ENCODE data around the gene SERGEF.

The SERGEF gene

GRCh38 chr11:18036456-18036855 is 23.6 kb upstream of the SERGEF start:
- no peaks in the 10 kb centered on the region for H3K27me3 ChIP-seq (ENCODE audit: insufficient read depth, insufficient read length)
- no peaks in the 10 kb centered on the region for H3K36me3 ChIP-seq (ENCODE audit: insufficient read depth, insufficient read length, low read length)
- H3K4me1 ChIP-seq (ENCODE audit: insufficient read depth, insufficient read length) = no peaks in the 10 kb centered on the region
- no peak overlapping the region for H3K4me3 ChIP-seq (ENCODE audit: insufficient read length, low read depth)
- H3K9ac ChIP-seq (ENCODE audit: insufficient read length, low read depth) = no peak overlapping the region
- no peak for DNase-seq (ENCODE audit: low read depth, low spot score)
- TF ChIP-seq SUZ12 (IDR thresholded peaks at IDR 0.05; ENCODE audit: extremely low read depth, insufficient read depth, insufficient read length) (no peak), YY1 (IDR thresholded peaks at IDR 0.05; ENCODE audit: insufficient read depth, insufficient read length) (no peak), ZNF274 (IDR thresholded peaks at IDR 0.05; ENCODE audit: low read depth, low read length) (no peak)
- H3K9me3 ChIP-seq (ENCODE audit: insufficient read depth, low read length) = no peaks in the 10 kb centered on the region

GRCh38 chr11:18027475-18027874 is 14.6 kb upstream of the SERGEF start:
- Histone ChIP-seq H3K9ac (ENCODE audit: insufficient read length, low read depth) (no peak overlapping the region), H3K4me1 (ENCODE audit: insufficient read depth, insufficient read length) (no peaks in the 10 kb centered on the region), H3K27me3 (ENCODE audit: insufficient read depth, insufficient read length) (no peaks in the 10 kb centered on the region), H3K36me3 (ENCODE audit: insufficient read depth, insufficient read length, low read length) (no peaks in the 10 kb centered on the region), H3K9me3 (ENCODE audit: insufficient read depth, low read length) (no peaks in the 10 kb centered on the region), H3K4me3 (ENCODE audit: insufficient read length, low read depth) (no peak overlapping the region)
- no peak for TF ChIP-seq YY1 (IDR thresholded peaks at IDR 0.05; ENCODE audit: insufficient read depth, insufficient read length)
- TF ChIP-seq ZNF274 (IDR thresholded peaks at IDR 0.05; ENCODE audit: low read depth, low read length) = no peak
- TF ChIP-seq SUZ12 (IDR thresholded peaks at IDR 0.05; ENCODE audit: extremely low read depth, insufficient read depth, insufficient read length) = no peak
- no peak for DNase-seq (ENCODE audit: low read depth, low spot score)

GRCh38 chr11:18022419-18022818 is 9.6 kb upstream of the SERGEF start:
- Histone ChIP-seq H3K4me3 (ENCODE audit: insufficient read length, low read depth) (no peak overlapping the region), H3K36me3 (ENCODE audit: insufficient read depth, insufficient read length, low read length) (no peaks in the 10 kb centered on the region), H3K9ac (ENCODE audit: insufficient read length, low read depth) (no peak overlapping the region), H3K4me1 (ENCODE audit: insufficient read depth, insufficient read length) (no peaks in the 10 kb centered on the region), H3K27me3 (ENCODE audit: insufficient read depth, insufficient read length) (no peaks in the 10 kb centered on the region), H3K9me3 (ENCODE audit: insufficient read depth, low read length) (no peaks in the 10 kb centered on the region)
- DNase-seq (ENCODE audit: low read depth, low spot score) = no peak
- TF ChIP-seq SUZ12 (IDR thresholded peaks at IDR 0.05; ENCODE audit: extremely low read depth, insufficient read depth, insufficient read length) = no peak
- no peak for TF ChIP-seq YY1 (IDR thresholded peaks at IDR 0.05; ENCODE audit: insufficient read depth, insufficient read length)
- no peak for TF ChIP-seq ZNF274 (IDR thresholded peaks at IDR 0.05; ENCODE audit: low read depth, low read length)

GRCh38 chr11:18019650-18020049 is 6.8 kb upstream of the SERGEF start:
- Histone ChIP-seq H3K9me3 (ENCODE audit: insufficient read depth, low read length) (no peaks in the 10 kb centered on the region), H3K4me3 (ENCODE audit: insufficient read length, low read depth) (no peak overlapping the region), H3K27me3 (ENCODE audit: insufficient read depth, insufficient read length) (peaks cover 12% of the 10 kb centered on the region), H3K36me3 (ENCODE audit: insufficient read depth, insufficient read length, low read length) (no peaks in the 10 kb centered on the region), H3K4me1 (ENCODE audit: insufficient read depth, insufficient read length) (no peaks in the 10 kb centered on the region), H3K9ac (ENCODE audit: insufficient read length, low read depth) (no peak overlapping the region)
- no peak for DNase-seq (ENCODE audit: low read depth, low spot score)
- no peak for TF ChIP-seq YY1 (IDR thresholded peaks at IDR 0.05; ENCODE audit: insufficient read depth, insufficient read length)
- TF ChIP-seq ZNF274 (IDR thresholded peaks at IDR 0.05; ENCODE audit: low read depth, low read length) = no peak
- no peak for TF ChIP-seq SUZ12 (IDR thresholded peaks at IDR 0.05; ENCODE audit: extremely low read depth, insufficient read depth, insufficient read length)

- Histone ChIP-seq H3K4me3 (ENCODE audit: insufficient read length, low read depth) (no peak overlapping the region), H3K9me3 (ENCODE audit: insufficient read depth, low read length) (no peaks in the 10 kb centered on the region), H3K9ac (ENCODE audit: insufficient read length, low read depth) (no peak overlapping the region), H3K4me1 (ENCODE audit: insufficient read depth, insufficient read length) (no peaks in the 10 kb centered on the region), H3K27me3 (ENCODE audit: insufficient read depth, insufficient read length) (peaks cover 30% of the 10 kb centered on the region), H3K36me3 (ENCODE audit: insufficient read depth, insufficient read length, low read length) (no peaks in the 10 kb centered on the region)
- TF ChIP-seq SUZ12 (IDR thresholded peaks at IDR 0.05; ENCODE audit: extremely low read depth, insufficient read depth, insufficient read length) (no peak), YY1 (IDR thresholded peaks at IDR 0.05; ENCODE audit: insufficient read depth, insufficient read length) (no peak), ZNF274 (IDR thresholded peaks at IDR 0.05; ENCODE audit: low read depth, low read length) (no peak)
- no peak for DNase-seq (ENCODE audit: low read depth, low spot score)
Measured at GRCh38 chr11:18016789-18017188, 3.9 kb upstream of the SERGEF start.

GRCh38 chr11:18014876-18015275 is 2.0 kb upstream of the SERGEF start:
- DNase-seq (ENCODE audit: low read depth, low spot score) = no peak
- Histone ChIP-seq H3K9ac (ENCODE audit: insufficient read length, low read depth) (no peak overlapping the region), H3K9me3 (ENCODE audit: insufficient read depth, low read length) (no peaks in the 10 kb centered on the region), H3K4me1 (ENCODE audit: insufficient read depth, insufficient read length) (peaks cover 2% of the 10 kb centered on the region), H3K4me3 (ENCODE audit: insufficient read length, low read depth) (no peak overlapping the region), H3K27me3 (ENCODE audit: insufficient read depth, insufficient read length) (peaks cover 33% of the 10 kb centered on the region), H3K36me3 (ENCODE audit: insufficient read depth, insufficient read length, low read length) (no peaks in the 10 kb centered on the region)
- TF ChIP-seq YY1 (IDR thresholded peaks at IDR 0.05; ENCODE audit: insufficient read depth, insufficient read length) = no peak
- TF ChIP-seq SUZ12 (IDR thresholded peaks at IDR 0.05; ENCODE audit: extremely low read depth, insufficient read depth, insufficient read length) = no peak
- TF ChIP-seq ZNF274 (IDR thresholded peaks at IDR 0.05; ENCODE audit: low read depth, low read length) = no peak

GRCh38 chr11:18013790-18014507 is 1.1 kb upstream of the SERGEF start:
- H3K27me3 ChIP-seq (ENCODE audit: insufficient read depth, insufficient read length) = peaks cover 33% of the 10 kb centered on the region
- H3K4me3 ChIP-seq (ENCODE audit: insufficient read length, low read depth) = peak overlapping the region; percentile 74
- peaks cover 2% of the 10 kb centered on the region for H3K4me1 ChIP-seq (ENCODE audit: insufficient read depth, insufficient read length)
- DNase-seq (ENCODE audit: low read depth, low spot score) = no peak
- peak overlapping the region; percentile 70 for H3K9ac ChIP-seq (ENCODE audit: insufficient read length, low read depth)
- no peaks in the 10 kb centered on the region for H3K36me3 ChIP-seq (ENCODE audit: insufficient read depth, insufficient read length, low read length)
- H3K9me3 ChIP-seq (ENCODE audit: insufficient read depth, low read length) = no peaks in the 10 kb centered on the region
- TF ChIP-seq SUZ12 (IDR thresholded peaks at IDR 0.05; ENCODE audit: extremely low read depth, insufficient read depth, insufficient read length) = no peak
- no peak for TF ChIP-seq YY1 (IDR thresholded peaks at IDR 0.05; ENCODE audit: insufficient read depth, insufficient read length)
- TF ChIP-seq ZNF274 (IDR thresholded peaks at IDR 0.05; ENCODE audit: low read depth, low read length) = no peak

Data from NT2/D1 (cell line).